Measurements from ENCODE around the gene SMARCAD1.

DNA sequence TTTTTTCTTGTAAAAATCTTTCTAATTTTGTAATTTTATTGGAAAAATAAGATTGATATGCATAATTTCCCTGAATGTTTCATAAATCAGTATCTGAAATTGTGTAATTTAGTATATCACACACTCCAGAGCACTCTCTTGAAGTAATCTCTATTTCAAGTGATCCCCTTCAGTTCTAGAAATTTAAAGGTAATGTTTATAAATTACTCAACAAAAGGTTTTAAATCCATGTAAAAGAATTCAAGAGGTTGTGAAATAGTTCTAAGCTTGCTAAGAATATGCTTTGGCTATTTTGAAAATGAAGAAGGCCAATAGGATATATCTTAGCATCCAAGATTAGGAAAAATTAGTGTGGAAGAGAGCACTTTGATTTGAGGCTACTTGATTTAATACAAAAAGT, 28.2 kb downstream of the SMARCAD1 start:
- TF ChIP-seq CTCF (optimal IDR thresholded peaks at IDR 0.05 in 1 of 3, IDR thresholded peaks at IDR 0.05 in 1 of 3, conservative IDR thresholded peaks at IDR 0.05 in 1 of 3; ENCODE audit: extremely low read depth in 1 of 3, insufficient read depth in 2 of 3, low read length in 3 of 3) (no peak), EZH2 (IDR thresholded peaks at IDR 0.05; ENCODE audit: low read length) (no peak)

Data from keratinocyte (primary cell).